VCaP (cell line): ENCODE measurements around the gene CHMP6.

Experiments
- H3K27ac ChIP-seq: fragments of 450-650 bp; 2 replicates; pipeline ENCODE4 v1.5.1; 2017
- TF ChIP-seq, protein P1 (sequence below): fragments of 450-650 bp; conservative IDR thresholded peaks from 2 replicates; pipeline ENCODE4 v1.5.1; 2017; ENCODE audit warnings: mild to moderate bottlenecking, moderate library complexity

The CHMP6 gene

DNA sequence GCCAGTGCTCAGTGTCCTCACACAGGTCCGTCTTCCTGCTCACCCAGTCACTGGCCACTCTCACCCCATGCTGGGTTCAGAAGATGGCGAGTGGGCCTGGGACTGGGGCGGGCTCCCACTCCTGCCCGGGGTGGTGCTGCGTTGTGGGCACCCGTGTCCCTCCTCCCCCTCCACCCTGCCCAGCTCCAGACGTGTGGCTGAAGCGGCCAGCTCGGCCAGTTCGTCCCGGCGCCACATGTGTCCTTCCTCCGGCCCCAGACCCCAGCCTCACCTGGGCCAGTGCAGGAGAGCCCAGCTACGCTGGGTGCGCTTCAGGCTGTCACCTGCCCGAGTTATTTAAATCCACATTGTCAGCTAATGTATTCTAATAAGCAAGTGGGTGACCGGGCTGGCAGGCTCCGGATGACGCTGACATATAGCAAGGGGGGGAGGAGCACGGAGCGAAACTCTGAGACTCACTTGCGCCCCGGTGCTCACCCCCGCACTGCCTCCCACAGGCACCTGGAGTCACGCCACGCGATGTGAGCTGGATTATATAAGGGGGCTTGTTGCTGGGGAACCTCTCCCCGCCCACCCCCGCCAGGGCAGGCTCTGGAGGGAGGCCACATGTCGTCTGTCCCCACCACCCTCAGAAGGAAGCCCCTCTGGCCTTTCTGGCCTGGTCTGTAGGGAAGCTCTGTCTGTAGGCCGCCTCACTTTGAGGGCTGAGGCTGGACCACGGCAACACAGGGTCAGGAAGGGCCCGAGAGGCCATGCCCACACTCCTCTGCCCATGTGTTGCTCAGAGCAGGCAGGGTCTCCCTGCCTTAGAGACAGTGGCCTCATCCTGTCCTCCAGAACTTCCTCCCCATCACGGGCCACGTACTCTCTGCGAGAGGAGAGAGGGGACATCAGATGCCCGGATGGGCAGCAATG lies 36.2 kb downstream of the CHMP6 start:
- TF ChIP-seq, protein P1, sequence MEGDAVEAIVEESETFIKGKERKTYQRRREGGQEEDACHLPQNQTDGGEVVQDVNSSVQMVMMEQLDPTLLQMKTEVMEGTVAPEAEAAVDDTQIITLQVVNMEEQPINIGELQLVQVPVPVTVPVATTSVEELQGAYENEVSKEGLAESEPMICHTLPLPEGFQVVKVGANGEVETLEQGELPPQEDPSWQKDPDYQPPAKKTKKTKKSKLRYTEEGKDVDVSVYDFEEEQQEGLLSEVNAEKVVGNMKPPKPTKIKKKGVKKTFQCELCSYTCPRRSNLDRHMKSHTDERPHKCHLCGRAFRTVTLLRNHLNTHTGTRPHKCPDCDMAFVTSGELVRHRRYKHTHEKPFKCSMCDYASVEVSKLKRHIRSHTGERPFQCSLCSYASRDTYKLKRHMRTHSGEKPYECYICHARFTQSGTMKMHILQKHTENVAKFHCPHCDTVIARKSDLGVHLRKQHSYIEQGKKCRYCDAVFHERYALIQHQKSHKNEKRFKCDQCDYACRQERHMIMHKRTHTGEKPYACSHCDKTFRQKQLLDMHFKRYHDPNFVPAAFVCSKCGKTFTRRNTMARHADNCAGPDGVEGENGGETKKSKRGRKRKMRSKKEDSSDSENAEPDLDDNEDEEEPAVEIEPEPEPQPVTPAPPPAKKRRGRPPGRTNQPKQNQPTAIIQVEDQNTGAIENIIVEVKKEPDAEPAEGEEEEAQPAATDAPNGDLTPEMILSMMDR, result no peak
- peak overlapping the region; percentile 24; the same call in 1 of the 2 replicates for H3K27ac ChIP-seq

DNA sequence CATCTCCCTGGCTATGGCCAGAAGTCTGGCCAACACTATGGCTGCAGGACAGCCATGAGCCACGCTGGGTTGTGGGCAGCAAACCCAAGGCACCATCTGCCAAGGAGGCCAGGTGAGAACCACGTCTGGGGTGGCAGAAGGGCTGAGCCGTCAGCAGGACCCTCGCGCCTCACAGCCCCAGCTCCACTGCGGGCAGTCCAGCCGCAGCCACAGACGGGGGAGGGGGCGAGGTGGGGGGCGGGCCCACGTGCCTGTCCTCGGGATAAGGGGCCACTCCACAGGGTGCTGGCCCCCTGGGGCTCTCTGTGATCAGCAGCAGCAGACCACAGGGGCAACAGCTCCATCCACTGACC lies 36.8 kb downstream of the CHMP6 start:
- TF ChIP-seq, protein P1, result no peak

DNA sequence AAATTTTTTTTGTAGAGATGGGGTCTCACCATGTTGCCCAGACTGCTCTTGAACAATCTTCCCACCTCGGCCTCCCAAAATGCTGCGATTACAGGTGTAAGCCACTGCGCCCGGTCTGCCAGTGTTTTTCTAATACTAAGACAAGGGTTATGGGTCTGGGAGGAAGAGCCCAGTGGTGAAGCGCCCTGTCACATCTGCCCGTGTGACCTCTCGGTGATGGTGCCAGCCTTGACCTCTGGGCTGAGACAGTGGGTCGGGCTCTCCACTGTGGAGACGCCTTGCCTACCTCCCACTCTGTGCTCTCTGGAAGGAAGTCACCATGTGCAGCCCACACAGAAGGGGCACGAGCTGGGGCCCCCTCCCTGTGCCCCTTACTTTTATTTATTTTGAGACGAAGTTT lies 38.2 kb downstream of the CHMP6 start:
- TF ChIP-seq, protein P1, result no peak
- H3K27ac ChIP-seq, result no peak overlapping the region

More for the DNA sequence above, 36.8 kb downstream of the CHMP6 start:
- no peak overlapping the region for H3K27ac ChIP-seq

DNA sequence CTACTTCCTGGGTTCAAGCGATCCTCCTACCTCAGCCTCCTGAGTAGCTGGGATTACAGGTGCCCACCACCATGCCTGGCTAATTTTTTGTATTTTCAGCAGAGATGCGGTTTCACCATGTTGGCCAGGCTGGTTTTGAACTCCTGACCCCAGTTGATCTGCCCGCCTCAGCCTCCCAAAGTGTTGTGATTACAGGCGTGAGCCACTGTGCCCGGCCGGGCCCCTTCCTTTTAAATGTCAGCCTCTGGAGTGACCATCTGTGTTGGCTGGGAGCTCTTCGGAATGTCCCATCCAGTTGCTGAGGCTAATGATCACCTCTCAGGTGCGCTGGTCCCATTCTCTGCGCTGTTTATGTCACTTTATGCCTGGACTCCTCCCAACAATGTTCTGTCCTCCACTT lies 38.7 kb downstream of the CHMP6 start:
- peak overlapping the region; percentile 95 for H3K27ac ChIP-seq

DNA sequence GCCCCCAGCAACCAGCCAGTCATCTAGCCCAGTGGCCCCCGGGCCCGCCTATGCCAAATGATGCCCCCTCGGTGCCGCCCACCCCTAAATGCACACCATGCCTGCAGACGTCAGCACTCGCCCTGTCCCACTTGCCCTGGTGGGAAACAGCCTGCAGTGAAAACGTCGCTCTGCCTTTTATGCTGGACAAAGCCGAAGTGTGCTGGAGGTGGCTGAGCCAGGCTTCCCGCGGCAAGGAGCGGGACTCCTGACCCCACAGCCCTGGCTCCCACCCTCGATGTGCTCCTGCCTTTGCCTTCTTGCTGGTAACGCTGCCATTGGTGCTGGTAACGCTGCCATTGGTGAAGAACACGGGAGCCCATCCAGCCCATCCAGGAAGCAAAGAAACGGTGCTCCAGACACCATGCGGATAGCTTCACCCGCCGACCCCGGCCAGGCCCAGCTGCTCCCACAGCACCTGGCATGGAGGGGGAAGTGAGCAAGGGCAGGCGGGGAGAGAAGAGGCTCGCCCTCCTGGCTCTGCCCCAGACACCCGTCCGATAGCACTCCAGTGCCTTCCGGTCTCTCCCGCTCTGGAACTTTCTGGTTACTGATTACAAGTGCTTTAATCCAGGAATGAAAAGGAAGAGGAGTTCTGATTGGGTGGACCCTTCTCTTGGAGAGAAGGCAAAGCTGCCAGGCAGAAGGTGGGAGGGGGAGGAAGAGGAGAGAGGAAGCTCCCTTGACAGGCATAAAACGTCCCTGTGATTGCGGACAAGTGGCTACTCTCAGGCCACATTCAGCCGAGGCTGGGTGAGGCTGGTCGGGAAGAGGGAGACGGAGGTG lies 39.3 kb downstream of the CHMP6 start:
- H3K27ac ChIP-seq, result peak overlapping the region; percentile 95
- TF ChIP-seq, protein P1, result no peak

DNA sequence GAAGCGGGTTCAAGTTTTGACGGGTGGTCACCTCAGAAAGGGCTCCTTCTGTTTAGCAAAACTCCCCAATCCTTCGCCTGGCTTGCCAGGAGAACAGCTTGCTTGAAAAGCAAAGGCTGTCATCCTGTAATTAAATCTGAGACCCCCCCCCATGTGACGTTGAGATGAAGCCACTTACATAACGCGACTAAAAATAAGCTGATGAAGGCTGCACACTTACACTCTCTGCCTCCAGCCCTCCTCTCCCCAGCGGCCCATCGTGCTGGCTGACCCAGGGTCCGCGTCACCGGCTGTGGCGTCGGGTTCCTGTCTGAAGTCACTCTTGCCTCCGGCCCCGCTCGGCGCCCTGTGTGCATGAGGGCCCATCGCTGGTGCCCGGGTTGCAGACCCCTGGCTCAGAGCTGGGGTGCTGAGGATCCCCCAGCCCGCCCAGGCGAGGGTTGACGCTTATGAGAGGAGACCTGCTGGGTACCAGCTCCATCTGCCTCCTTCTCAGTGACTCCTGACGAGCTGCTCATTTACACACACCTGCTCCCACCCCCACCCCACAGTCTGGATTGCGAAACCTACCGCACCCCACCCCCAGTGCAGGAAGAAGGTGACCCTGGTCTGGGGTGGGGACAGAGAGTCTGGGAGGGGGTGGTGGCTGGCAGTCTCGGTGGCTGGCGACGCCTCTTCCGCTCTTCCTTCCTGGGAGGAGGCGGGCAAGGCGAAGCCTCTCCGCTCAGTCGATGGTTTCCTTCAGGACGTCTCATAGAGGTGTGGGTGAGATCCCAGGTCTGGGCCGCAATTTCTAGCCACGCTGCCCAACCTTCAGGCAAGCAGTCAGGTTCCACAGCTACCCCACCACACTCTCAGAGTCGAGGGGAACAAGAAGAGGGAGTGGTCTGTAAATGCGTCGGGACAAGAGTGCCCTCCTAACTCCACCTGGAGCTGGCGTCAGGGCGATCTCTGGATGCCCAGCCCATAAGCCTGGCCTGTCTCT lies 40.2 kb downstream of the CHMP6 start:
- TF ChIP-seq, protein P1, result no peak

DNA sequence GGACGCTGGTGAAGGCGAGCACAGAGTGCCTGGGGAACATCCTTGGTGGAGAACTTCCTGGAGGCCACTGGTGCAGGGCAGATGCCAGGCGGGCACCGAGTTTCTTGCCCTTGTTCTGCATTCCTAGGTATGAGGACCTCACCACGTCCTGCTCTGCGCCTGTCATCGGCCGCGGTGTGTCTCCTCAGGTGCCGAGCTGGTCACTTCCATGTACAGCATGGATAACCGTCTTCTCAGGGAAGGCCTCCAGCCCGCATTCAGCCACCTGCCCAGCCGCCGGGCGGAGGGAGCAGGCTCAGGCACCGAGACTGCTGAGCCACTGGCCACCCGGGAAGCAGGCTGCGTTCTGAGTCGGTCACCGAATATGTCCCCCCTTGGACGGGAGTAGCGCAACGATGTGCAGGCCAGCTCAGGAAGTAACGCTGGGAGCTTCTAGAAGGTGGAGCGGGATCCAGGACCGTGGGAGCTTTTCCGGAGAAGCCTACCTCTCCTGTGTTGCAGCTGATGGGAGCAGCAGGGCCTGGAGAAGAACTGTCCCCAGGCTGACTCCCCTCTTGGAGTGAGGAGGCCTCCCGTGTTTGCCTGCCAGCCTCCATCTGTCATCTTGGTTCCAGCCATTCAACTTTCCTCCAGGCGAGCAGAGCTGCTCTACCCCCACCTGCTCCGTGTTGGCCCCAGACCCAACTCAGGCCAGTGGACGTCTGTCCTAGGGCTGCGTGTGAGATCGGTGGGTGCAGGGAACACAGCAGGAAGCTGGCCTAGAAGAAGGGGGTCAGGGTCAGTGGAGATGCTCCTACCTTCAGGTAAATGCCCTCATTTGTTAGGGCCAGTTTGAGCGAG lies 41.2 kb downstream of the CHMP6 start:
- peak overlapping the region; percentile 95 for H3K27ac ChIP-seq

More for the DNA sequence above, 40.2 kb downstream of the CHMP6 start:
- H3K27ac ChIP-seq, result peak overlapping the region; percentile 95

More for the DNA sequence above, 41.2 kb downstream of the CHMP6 start:
- TF ChIP-seq, protein P1, result no peak
